HG03280 (cell line): ENCODE measurements around the gene HSPA5.
"Not testable (repeated sequence)": the region's sequence is repeated elsewhere in the genome, so short reads cannot be mapped to it uniquely, and the experiment has no call there.

Experiments
- ATAC-seq: cut with Tn5 transposase; IDR thresholded peaks from one replicate; pipeline ENCODE4 v1.9.1; 2021; ENCODE audit warnings: mild to moderate bottlenecking, moderate library complexity; ENCODE audit not compliant: unreplicated experiment

Gene HSPA5

GRCh38 chr9:125241000-125241862 is at the start of gene HSPA5:
TSS of gene HSPA5 (minus strand) at chr9:125241343. CDS start at chr9:125241126, 217 bp downstream.
- ATAC-seq = peak; percentile 92

GRCh38 chr9:125286935-125287433 is 45.8 kb upstream of the HSPA5 start:
- not testable (repeated sequence) for ATAC-seq

GRCh38 chr9:125284855-125285254 is 43.7 kb upstream of the HSPA5 start:
- ATAC-seq = no peak

GRCh38 chr9:125280945-125281344 is 39.8 kb upstream of the HSPA5 start:
- no peak for ATAC-seq

GRCh38 chr9:125277411-125277810 is 36.3 kb upstream of the HSPA5 start:
- no peak for ATAC-seq

GRCh38 chr9:125276771-125277170 is 35.6 kb upstream of the HSPA5 start:
- no peak for ATAC-seq

GRCh38 chr9:125272697-125273096 is 31.6 kb upstream of the HSPA5 start:
- no peak for ATAC-seq

GRCh38 chr9:125271081-125271480 is 29.9 kb upstream of the HSPA5 start:
- ATAC-seq = no peak

- ATAC-seq = no peak
Measured at GRCh38 chr9:125269014-125269397, 27.9 kb upstream of the HSPA5 start.

- ATAC-seq = no peak
Measured at GRCh38 chr9:125268394-125269013, 27.4 kb upstream of the HSPA5 start.

GRCh38 chr9:125264068-125264467 is 22.9 kb upstream of the HSPA5 start:
- ATAC-seq = not testable (repeated sequence)

GRCh38 chr9:125262294-125262991 is 21.3 kb upstream of the HSPA5 start:
- no peak for ATAC-seq

- peak; percentile 91 for ATAC-seq
Measured at GRCh38 chr9:125261501-125262293, 20.6 kb upstream of the HSPA5 start, which contains the start of gene GAPVD1. TSS of gene GAPVD1 (plus strand) at chr9:125261826. CDS start at chr9:125298922, 37,096 bp downstream.

- ATAC-seq = no peak
Measured at GRCh38 chr9:125260561-125260960, 19.4 kb upstream of the HSPA5 start.

GRCh38 chr9:125258832-125259534 is 17.8 kb upstream of the HSPA5 start:
- ATAC-seq = no peak

- no peak for ATAC-seq
Measured at GRCh38 chr9:125258160-125258785, 17.1 kb upstream of the HSPA5 start.

- no peak for ATAC-seq
Measured at GRCh38 chr9:125255781-125256391, 14.7 kb upstream of the HSPA5 start.

- ATAC-seq = no peak
Measured at GRCh38 chr9:125254231-125254630, 13.1 kb upstream of the HSPA5 start.

- no peak for ATAC-seq
Measured at GRCh38 chr9:125246261-125246667, 5.1 kb upstream of the HSPA5 start.
